HG02610 (cell line): Measurements from ENCODE around the gene GPR155.

Experiments used
- ATAC-seq: cut with Tn5 transposase; IDR thresholded peaks from one replicate; pipeline ENCODE4 v1.9.1; 2021; ENCODE audit warnings: mild to moderate bottlenecking, moderate library complexity; ENCODE audit not compliant: unreplicated experiment

The GPR155 gene

GRCh38 chr2:174486563-174487107 lies at the start of gene GPR155:
TSS of gene GPR155 (minus strand) at chr2:174487029. CDS start at chr2:174481956, 5,073 bp downstream.
- peak; percentile 27 for ATAC-seq

- ATAC-seq = no peak
Measured at GRCh38 chr2:174535757-174536703, 49.2 kb upstream of the GPR155 start.

- ATAC-seq = no peak
Measured at GRCh38 chr2:174535083-174535482, 48.3 kb upstream of the GPR155 start.

- ATAC-seq = no peak
Measured at GRCh38 chr2:174529916-174530315, 43.1 kb upstream of the GPR155 start.

GRCh38 chr2:174527959-174528358 lies 41.1 kb upstream of the GPR155 start:
- ATAC-seq = no peak

- no peak for ATAC-seq
Measured at GRCh38 chr2:174527101-174527721, 40.4 kb upstream of the GPR155 start.

- ATAC-seq = no peak
Measured at GRCh38 chr2:174524527-174524926, 37.7 kb upstream of the GPR155 start.

GRCh38 chr2:174522553-174522952 lies 35.7 kb upstream of the GPR155 start:
- ATAC-seq = no peak

GRCh38 chr2:174518395-174518794 lies 31.6 kb upstream of the GPR155 start:
- no peak for ATAC-seq

GRCh38 chr2:174516501-174517378 lies 29.9 kb upstream of the GPR155 start:
- no peak for ATAC-seq

- no peak for ATAC-seq
Measured at GRCh38 chr2:174512345-174512744, 25.5 kb upstream of the GPR155 start.

GRCh38 chr2:174511580-174512260 lies 24.9 kb upstream of the GPR155 start:
- ATAC-seq = no peak

GRCh38 chr2:174510583-174511189 lies 23.9 kb upstream of the GPR155 start:
- no peak for ATAC-seq

GRCh38 chr2:174503161-174503809 lies 16.5 kb upstream of the GPR155 start:
- no peak for ATAC-seq

- no peak for ATAC-seq
Measured at GRCh38 chr2:174499371-174499770, 12.5 kb upstream of the GPR155 start.

- no peak for ATAC-seq
Measured at GRCh38 chr2:174495365-174496012, 8.7 kb upstream of the GPR155 start.

GRCh38 chr2:174493549-174494331 lies 6.9 kb upstream of the GPR155 start:
- peak; percentile 20 for ATAC-seq

GRCh38 chr2:174492963-174493431 lies 6.2 kb upstream of the GPR155 start:
- ATAC-seq = peak; percentile 93
